NT2/D1 (cell line): ENCODE measurements around the gene INO80E.

Experiments used
- DNase-seq: peaks from one replicate; pipeline ENCODE4 v3.0.0-alpha.2; 2011; ENCODE audit warnings: low read depth, low spot score
- H3K27me3 ChIP-seq: 2 replicates; pipeline ENCODE4 v1.6.0; 2011; ENCODE audit warnings: mild to moderate bottlenecking; ENCODE audit not compliant: insufficient read length, insufficient read depth
- H3K36me3 ChIP-seq: 2 replicates; pipeline ENCODE4 v1.6.1; 2011; ENCODE audit warnings: mild to moderate bottlenecking, low read length, mixed read lengths; ENCODE audit not compliant: insufficient read depth, insufficient read length
- H3K4me1 ChIP-seq: 2 replicates; pipeline ENCODE4 v1.5.1; 2011; ENCODE audit not compliant: insufficient read depth, insufficient read length
- H3K4me3 ChIP-seq: 2 replicates; pipeline ENCODE4 v1.5.1; 2011; ENCODE audit warnings: low read depth; ENCODE audit not compliant: insufficient read length
- H3K9ac ChIP-seq: 2 replicates; pipeline ENCODE4 v1.6.0; 2011; ENCODE audit warnings: low read depth; ENCODE audit not compliant: insufficient read length
- H3K9me3 ChIP-seq: 2 replicates; pipeline ENCODE4 v1.5.1; 2011; ENCODE audit warnings: mild to moderate bottlenecking, low read length; ENCODE audit not compliant: insufficient read depth
- SUZ12 ChIP-seq: IDR thresholded peaks from 2 replicates; pipeline ENCODE4 v1.6.1; 2011; ENCODE audit not compliant: insufficient read length, insufficient read depth; ENCODE audit errors: extremely low read depth
- YY1 ChIP-seq: IDR thresholded peaks from 2 replicates; pipeline ENCODE4 v1.6.1; 2011; ENCODE audit not compliant: insufficient read length, insufficient read depth
- ZNF274 ChIP-seq: IDR thresholded peaks from 2 replicates; pipeline ENCODE4 v1.6.1; 2011; ENCODE audit warnings: mild to moderate bottlenecking, low read depth, low read length

INO80E gene

GRCh38 chr16:30004424-30004776 lies 8.4 kb downstream of the INO80E start:
- DNase-seq, result no peak
- Histone ChIP-seq H3K4me1 (peaks cover 14% of the 10 kb centered on the region), H3K27me3 (no peaks in the 10 kb centered on the region), H3K36me3 (peaks cover 77% of the 10 kb centered on the region), H3K9me3 (no peaks in the 10 kb centered on the region), H3K9ac (no peak overlapping the region), H3K4me3 (no peak overlapping the region)
- TF ChIP-seq ZNF274, result no peak
- TF ChIP-seq SUZ12, result no peak
- TF ChIP-seq YY1, result no peak

- DNase-seq, result no peak
- H3K9ac ChIP-seq, result peak overlapping the region; percentile 42
- no peaks in the 10 kb centered on the region for H3K27me3 ChIP-seq
- H3K9me3 ChIP-seq, result no peaks in the 10 kb centered on the region
- H3K4me3 ChIP-seq, result no peak overlapping the region
- TF ChIP-seq SUZ12 (no peak), ZNF274 (no peak), YY1 (no peak)
- H3K4me1 ChIP-seq, result peaks cover 14% of the 10 kb centered on the region
- H3K36me3 ChIP-seq, result peaks cover 73% of the 10 kb centered on the region
These were observed 8.8 kb downstream of the INO80E start for GRCh38 chr16:30004811-30005242.

- Histone ChIP-seq H3K9ac (no peak overlapping the region), H3K36me3 (peaks cover 66% of the 10 kb centered on the region), H3K4me3 (no peak overlapping the region), H3K9me3 (no peaks in the 10 kb centered on the region), H3K4me1 (peaks cover 21% of the 10 kb centered on the region), H3K27me3 (peaks cover 6% of the 10 kb centered on the region)
- TF ChIP-seq ZNF274 (no peak), SUZ12 (no peak), YY1 (no peak)
- no peak for DNase-seq
These were observed 9.5 kb downstream of the INO80E start for GRCh38 chr16:30005341-30006094.

- Histone ChIP-seq H3K9me3 (no peaks in the 10 kb centered on the region), H3K36me3 (peaks cover 60% of the 10 kb centered on the region), H3K9ac (no peak overlapping the region), H3K4me3 (no peak overlapping the region), H3K27me3 (peaks cover 7% of the 10 kb centered on the region), H3K4me1 (peaks cover 22% of the 10 kb centered on the region)
- TF ChIP-seq YY1 (no peak), SUZ12 (no peak), ZNF274 (no peak)
- no peak for DNase-seq
These were observed 10.0 kb downstream of the INO80E start for GRCh38 chr16:30006095-30006473.

- Histone ChIP-seq H3K36me3 (peaks cover 53% of the 10 kb centered on the region), H3K4me1 (peaks cover 22% of the 10 kb centered on the region), H3K9ac (no peak overlapping the region), H3K9me3 (no peaks in the 10 kb centered on the region), H3K4me3 (no peak overlapping the region), H3K27me3 (peaks cover 7% of the 10 kb centered on the region)
- no peak for DNase-seq
- TF ChIP-seq YY1 (no peak), SUZ12 (no peak), ZNF274 (no peak)
These were observed 10.8 kb downstream of the INO80E start for GRCh38 chr16:30006659-30007377.

GRCh38 chr16:30007378-30007895 lies 11.4 kb downstream of the INO80E start:
- H3K36me3 ChIP-seq, result peaks cover 47% of the 10 kb centered on the region
- peaks cover 7% of the 10 kb centered on the region for H3K27me3 ChIP-seq
- H3K4me1 ChIP-seq, result peaks cover 25% of the 10 kb centered on the region
- H3K9ac ChIP-seq, result no peak overlapping the region
- no peak overlapping the region for H3K4me3 ChIP-seq
- no peaks in the 10 kb centered on the region for H3K9me3 ChIP-seq
- TF ChIP-seq SUZ12 (no peak), ZNF274 (no peak), YY1 (no peak)
- DNase-seq, result no peak
